K562 (cell line): Measurements from ENCODE around the gene KXD1. TPM values are rescaled to one million over a fixed set of nuclear protein-coding genes. Genes with fewer than 3 reads are reported as not detected.

Experiments
- BRD4 ChIP-seq: fragments of 200-600 bp; sonication (generic); IDR thresholded peaks from 2 replicates; pipeline ENCODE4 v1.6.1; 2017; ENCODE audit warnings: inconsistent platforms
- CSDE1 ChIP-seq, 2 experiments: fragments of 450-650 bp; IDR thresholded peaks; 2 replicates each; pipeline ENCODE4 v1.6.1; 2016; ENCODE audit warnings: mild to moderate bottlenecking in 1 of 2
- CTBP1 ChIP-seq: fragments of 450-650 bp; IDR thresholded peaks from 2 replicates; pipeline ENCODE4 v1.6.1; 2016; ENCODE audit warnings: borderline replicate concordance
- FOXK2 ChIP-seq, 2 experiments: fragments of 450-650 bp; IDR thresholded peaks in 1 of 2; conservative IDR thresholded peaks in 1 of 2; 2 replicates each; pipeline ENCODE4 v1.6.1; 2016; ENCODE audit warnings: low read depth in 2 of 2, mild to moderate bottlenecking in 1 of 2
- HOXB6 ChIP-seq: fragments of 250-450 bp; sonication (Bioruptor Pico); IDR thresholded peaks from 2 replicates; pipeline ENCODE4 v1.5.1; 2022; ENCODE audit warnings: mild to moderate bottlenecking, borderline replicate concordance
- MECOM ChIP-seq: fragments of 250-450 bp; sonication (Bioruptor Pico); IDR thresholded peaks from 2 replicates; pipeline ENCODE4 v1.8.0; 2022; ENCODE audit warnings: inconsistent platforms
- MTF1 ChIP-seq: fragments of 250-450 bp; sonication (Bioruptor Pico); IDR thresholded peaks from 2 replicates; pipeline ENCODE4 v1.9.0; 2021; ENCODE audit warnings: moderate library complexity, mild to moderate bottlenecking, inconsistent platforms, borderline replicate concordance
- RBBP5 ChIP-seq: fragments of 200-600 bp; sonication (generic); IDR thresholded peaks from 2 replicates; pipeline ENCODE4 v1.6.1; 2012; ENCODE audit warnings: borderline replicate concordance, mild to moderate bottlenecking, low read length, control low read depth, inconsistent platforms; ENCODE audit not compliant: insufficient read depth, poor library complexity, severe bottlenecking
- SAFB ChIP-seq: fragments of 200-400 bp; formaldehyde crosslinking; IDR thresholded peaks from 2 replicates; pipeline ENCODE4 v1.6.1; 2017; ENCODE audit warnings: low read depth, low read length, borderline replicate concordance
- SLC30A9 ChIP-seq: fragments of 250-450 bp; sonication (Bioruptor Pico); IDR thresholded peaks from 2 replicates; pipeline ENCODE4 v1.8.0; 2022; ENCODE audit warnings: mild to moderate bottlenecking, moderate library complexity
- SMAD1 ChIP-seq: fragments of 150-350 bp; IDR thresholded peaks from 2 replicates; pipeline ENCODE4 v1.6.1; 2014; ENCODE audit warnings: low read length, low read depth; ENCODE audit not compliant: partially characterized antibody
- TCF7 ChIP-seq: sonication (generic); IDR thresholded peaks from 2 replicates; pipeline ENCODE4 v1.6.1; 2016; ENCODE audit warnings: antibody characterized with exemption, borderline replicate concordance
- ZBED1 ChIP-seq: IDR thresholded peaks from 2 replicates; pipeline ENCODE4 v1.6.1; 2014
- ZC3H11A ChIP-seq: IDR thresholded peaks from 2 replicates; pipeline ENCODE4 v1.6.1; 2012; ENCODE audit warnings: low read depth, low read length, improper control_type of control experiment
- ZNF165 ChIP-seq: fragments of 250-450 bp; sonication (Bioruptor Pico); IDR thresholded peaks from 2 replicates; pipeline ENCODE4 v1.4.0; 2020; ENCODE audit warnings: borderline replicate concordance
- ZZZ3 ChIP-seq: fragments of 450-650 bp; IDR thresholded peaks from 2 replicates; pipeline ENCODE4 v1.6.1; 2016; ENCODE audit warnings: antibody characterized with exemption, mild to moderate bottlenecking, moderate library complexity
- polyA plus RNA-seq, 8 experiments: library from polyadenylated mRNA; depleted of rRNA in 4 of 8; stranded (reverse) in 5 of 8; unstranded in 3 of 8; fragments of >200 nt; fragmentation: Nextera tagmentation in 2 of 8; fragmentation: Illumina TruSeq in 1 of 8; extraction: Ambion mirVana in 2 of 8; extraction: Trizol in 1 of 8; gene quantifications; 2 replicates each; pipeline versions ENCODE4 v1.2.1 to v1.2.3, GENCODE V29; 2011 to 2014; ENCODE audit warnings: inconsistent platforms in 1 of 8, missing spikeins in 1 of 8
- total RNA-seq, 7 experiments: library from RNA; depleted of rRNA in 6 of 7; stranded (reverse); fragments of >200 nt in 6 of 7; fragmentation: Illumina TruSeq in 2 of 7; extraction: Trizol in 2 of 7; gene quantifications; 2 replicates each; pipeline versions ENCODE4 v1.2.1 to v1.2.3, GENCODE V29; 2011 to 2021; ENCODE audit warnings: low replicate concordance in 1 of 7
- TF ChIP-seq, protein P1 (sequence below): fragments of 450-650 bp; formaldehyde crosslinking; conservative IDR thresholded peaks from 2 replicates; pipeline ENCODE4 v1.4.0; 2022; ENCODE audit warnings: mild to moderate bottlenecking, missing genetic modification characterization
- TF ChIP-seq, protein P2 (sequence below): sonication (generic); formaldehyde crosslinking; IDR thresholded peaks from 2 replicates; pipeline ENCODE4 v1.8.0; 2022; ENCODE audit warnings: mild to moderate bottlenecking, missing genetic modification reagents, borderline replicate concordance
- TF ChIP-seq, protein P3 (sequence below): fragments of 450-650 bp; IDR thresholded peaks from 2 replicates; pipeline ENCODE4 v1.6.1; 2018; ENCODE audit warnings: mild to moderate bottlenecking, low read depth; ENCODE audit not compliant: partially characterized antibody
- TF ChIP-seq, protein P4 (sequence below), 2 experiments: fragments of 250-450 bp in 1 of 2; fragments of 450-650 bp in 1 of 2; sonication (Bioruptor Pico) in 1 of 2; IDR thresholded peaks; 2 replicates each; pipeline versions ENCODE4 v1.6.1 to v1.8.0; 2016 to 2021; ENCODE audit warnings: mild to moderate bottlenecking in 2 of 2, moderate library complexity in 2 of 2, missing compliant biosample characterization in 1 of 2, missing genetic modification characterization in 1 of 2
- TF ChIP-seq, protein P5 (sequence below), 2 experiments: fragments of 450-650 bp in 1 of 2; sonication (generic) in 1 of 2; formaldehyde crosslinking; conservative IDR thresholded peaks; 2 replicates each; pipeline versions ENCODE4 v1.4.0 to v1.8.1; 2020 to 2022; ENCODE audit warnings: mild to moderate bottlenecking in 1 of 2, missing genetic modification reagents in 1 of 2

KXD1 gene
- total and polyA plus RNA-seq, 9 of the 15 experiments (the other 6 are each of a cell fraction or from before 2014, with no cell fraction given): 21.9 to 210 (median 118) TPM

DNA sequence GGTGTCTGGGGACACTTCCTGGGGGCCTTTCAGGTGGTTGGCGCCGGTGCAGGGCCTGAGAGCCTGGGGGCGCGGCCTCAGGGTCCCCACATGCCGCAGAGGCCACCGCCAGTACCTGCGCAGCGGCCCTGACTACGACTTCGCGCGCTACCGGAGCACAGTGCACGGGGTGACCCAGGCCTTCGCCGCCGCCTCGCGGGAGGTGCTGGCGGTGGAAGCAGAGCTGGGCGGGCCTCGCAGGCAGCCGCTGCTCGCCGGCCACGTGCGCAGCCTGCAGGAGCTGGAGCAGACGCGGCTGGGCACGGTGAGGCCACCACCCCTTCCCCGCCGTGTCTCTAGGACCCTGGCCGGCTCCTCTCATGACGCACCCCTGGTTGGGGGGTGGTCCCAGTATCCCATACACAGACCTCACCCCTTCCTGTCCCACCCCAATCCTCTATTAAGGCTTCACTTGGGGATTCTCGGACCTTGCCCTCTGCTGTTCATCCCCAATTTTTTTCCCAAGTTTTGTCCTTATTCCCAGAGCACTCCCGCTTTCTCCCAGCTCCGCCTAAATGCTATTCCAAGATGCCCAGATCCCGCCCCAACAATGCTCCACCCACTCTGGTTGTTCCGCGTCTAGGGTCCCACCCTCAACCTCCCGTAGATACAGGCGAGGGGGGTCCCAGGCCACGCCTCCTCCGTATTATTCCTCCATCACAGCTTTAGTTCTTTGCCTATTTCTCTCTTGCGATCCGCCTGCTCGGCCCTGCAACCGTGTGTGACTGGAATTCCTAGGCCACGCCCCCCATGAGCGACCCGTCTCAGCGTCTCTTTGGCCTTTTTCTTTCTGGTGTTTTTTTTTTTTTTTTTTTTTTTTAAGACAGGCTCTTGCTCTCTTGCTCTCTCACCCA, 32.0 kb downstream of the KXD1 start (continued):
- TF ChIP-seq, protein P1, sequence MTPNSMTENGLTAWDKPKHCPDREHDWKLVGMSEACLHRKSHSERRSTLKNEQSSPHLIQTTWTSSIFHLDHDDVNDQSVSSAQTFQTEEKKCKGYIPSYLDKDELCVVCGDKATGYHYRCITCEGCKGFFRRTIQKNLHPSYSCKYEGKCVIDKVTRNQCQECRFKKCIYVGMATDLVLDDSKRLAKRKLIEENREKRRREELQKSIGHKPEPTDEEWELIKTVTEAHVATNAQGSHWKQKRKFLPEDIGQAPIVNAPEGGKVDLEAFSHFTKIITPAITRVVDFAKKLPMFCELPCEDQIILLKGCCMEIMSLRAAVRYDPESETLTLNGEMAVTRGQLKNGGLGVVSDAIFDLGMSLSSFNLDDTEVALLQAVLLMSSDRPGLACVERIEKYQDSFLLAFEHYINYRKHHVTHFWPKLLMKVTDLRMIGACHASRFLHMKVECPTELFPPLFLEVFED: no peak
- TF ChIP-seq, protein P2, sequence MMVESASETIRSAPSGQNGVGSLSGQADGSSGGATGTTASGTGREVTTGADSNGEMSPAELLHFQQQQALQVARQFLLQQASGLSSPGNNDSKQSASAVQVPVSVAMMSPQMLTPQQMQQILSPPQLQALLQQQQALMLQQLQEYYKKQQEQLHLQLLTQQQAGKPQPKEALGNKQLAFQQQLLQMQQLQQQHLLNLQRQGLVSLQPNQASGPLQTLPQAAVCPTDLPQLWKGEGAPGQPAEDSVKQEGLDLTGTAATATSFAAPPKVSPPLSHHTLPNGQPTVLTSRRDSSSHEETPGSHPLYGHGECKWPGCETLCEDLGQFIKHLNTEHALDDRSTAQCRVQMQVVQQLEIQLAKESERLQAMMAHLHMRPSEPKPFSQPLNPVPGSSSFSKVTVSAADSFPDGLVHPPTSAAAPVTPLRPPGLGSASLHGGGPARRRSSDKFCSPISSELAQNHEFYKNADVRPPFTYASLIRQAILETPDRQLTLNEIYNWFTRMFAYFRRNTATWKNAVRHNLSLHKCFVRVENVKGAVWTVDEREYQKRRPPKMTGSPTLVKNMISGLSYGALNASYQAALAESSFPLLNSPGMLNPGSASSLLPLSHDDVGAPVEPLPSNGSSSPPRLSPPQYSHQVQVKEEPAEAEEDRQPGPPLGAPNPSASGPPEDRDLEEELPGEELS (CRISPR knock-in tag): peak; percentile 88; the same call in 1 of the 2 replicates
- TF ChIP-seq BRD4 (no peak), SLC30A9 (CRISPR knock-in tag) (no peak), ZNF165 (peak; percentile 71; the same call in 1 of the 2 replicates), TCF7 (no peak), CSDE1 (IDR thresholded peaks at IDR 0.05) (no peak), RBBP5 (no peak), SAFB (no peak), ZC3H11A (0 out of 2 replicates have a peak, but pooled peaks have one; percentile 1), MECOM (CRISPR knock-in tag) (no peak), ZBED1 (no peak), HOXB6 (CRISPR knock-in tag) (no peak), SMAD1 (no peak), CTBP1 (no peak), MTF1 (CRISPR knock-in tag) (no peak), ZZZ3 (no peak), FOXK2 (conservative IDR thresholded peaks at IDR 0.05 in 1 of 2, IDR thresholded peaks at IDR 0.05 in 1 of 2; ENCODE audit: low read depth in 2 of 2) (no peak)
- TF ChIP-seq, protein P3, sequence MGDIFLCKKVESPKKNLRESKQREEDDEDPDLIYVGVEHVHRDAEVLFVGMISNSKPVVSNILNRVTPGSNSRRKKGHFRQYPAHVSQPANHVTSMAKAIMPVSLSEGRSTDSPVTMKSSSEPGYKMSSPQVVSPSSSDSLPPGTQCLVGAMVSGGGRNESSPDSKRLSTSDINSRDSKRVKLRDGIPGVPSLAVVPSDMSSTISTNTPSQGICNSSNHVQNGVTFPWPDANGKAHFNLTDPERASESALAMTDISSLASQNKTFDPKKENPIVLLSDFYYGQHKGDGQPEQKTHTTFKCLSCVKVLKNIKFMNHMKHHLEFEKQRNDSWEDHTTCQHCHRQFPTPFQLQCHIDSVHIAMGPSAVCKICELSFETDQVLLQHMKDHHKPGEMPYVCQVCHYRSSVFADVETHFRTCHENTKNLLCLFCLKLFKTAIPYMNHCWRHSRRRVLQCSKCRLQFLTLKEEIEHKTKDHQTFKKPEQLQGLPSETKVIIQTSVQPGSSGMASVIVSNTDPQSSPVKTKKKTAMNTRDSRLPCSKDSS: peak; percentile 18
- TF ChIP-seq, protein P4, sequence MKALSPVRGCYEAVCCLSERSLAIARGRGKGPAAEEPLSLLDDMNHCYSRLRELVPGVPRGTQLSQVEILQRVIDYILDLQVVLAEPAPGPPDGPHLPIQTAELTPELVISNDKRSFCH (CRISPR knock-in tag; IDR thresholded peaks at IDR 0.05): no peak
- TF ChIP-seq, protein P4 (tag; IDR thresholded peaks at IDR 0.05): peak; percentile 75; the same call in 1 of the 2 replicates
- TF ChIP-seq, protein P5, sequence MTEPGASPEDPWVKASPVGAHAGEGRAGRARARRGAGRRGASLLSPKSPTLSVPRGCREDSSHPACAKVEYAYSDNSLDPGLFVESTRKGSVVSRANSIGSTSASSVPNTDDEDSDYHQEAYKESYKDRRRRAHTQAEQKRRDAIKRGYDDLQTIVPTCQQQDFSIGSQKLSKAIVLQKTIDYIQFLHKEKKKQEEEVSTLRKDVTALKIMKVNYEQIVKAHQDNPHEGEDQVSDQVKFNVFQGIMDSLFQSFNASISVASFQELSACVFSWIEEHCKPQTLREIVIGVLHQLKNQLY (CRISPR knock-in tag; conservative IDR thresholded peaks at IDR 0.05): peak in 1 of 2 experiments; percentile 96; a peak in 1 of 4 replicates
